PC-3 (cell line): ENCODE measurements around the gene CLEC17A. TPM values are rescaled to one million over a fixed set of nuclear protein-coding genes. Genes with fewer than 3 reads are reported as not detected.

ENCODE experiments used
- ATAC-seq: fragments of 200-7000 bp; cut with Tn5 transposase; 2 replicates; pipeline ENCODE4 v1.9.1; 2020; ENCODE audit warnings: mild to moderate bottlenecking, moderate library complexity
- BruUV-seq: library from RNA; stranded (reverse); fragments of 400-500 nt; replicated peaks from 2 replicates; lab custom pipeline; 2021; lab: Mats Ljungman, UMichigan
- CTCF ChIA-PET: fragments of 300-600 bp; sonication (Branson Sonifier 250); formaldehyde crosslinking; loops from one replicate; lab custom pipeline; 2022; ENCODE audit warnings: antibody characterized with exemption; lab: Charles Lee
- POLR2A ChIA-PET: fragments of 300-600 bp; sonication (Branson Sonifier 250); formaldehyde crosslinking; loops from one replicate; lab custom pipeline; 2022; ENCODE audit warnings: antibody characterized with exemption; ENCODE audit not compliant: unreplicated experiment; lab: Charles Lee
- DNase-seq: peaks from one replicate; pipeline ENCODE4 v3.0.0-alpha.2; 2015
- H2AFZ ChIP-seq: fragments of 300-600 bp; sonication (generic); 2 replicates; pipeline ENCODE4 v1.6.0; 2016; ENCODE audit warnings: antibody characterized with exemption, low read length
- H3F3A ChIP-seq: fragments of 300-600 bp; sonication (generic); one replicate; pipeline ENCODE4 v1.6.0; 2017; ENCODE audit warnings: antibody characterized with exemption, low read length, control low read depth, mild to moderate bottlenecking; ENCODE audit not compliant: unreplicated experiment
- H3K27ac ChIP-seq: fragments of 300-600 bp; sonication (generic); 2 replicates; pipeline ENCODE4 v1.5.1; 2016; ENCODE audit warnings: mild to moderate bottlenecking, low read length
- H3K27me3 ChIP-seq: fragments of 300-600 bp; sonication (generic); 2 replicates; pipeline ENCODE4 v1.6.1; 2016; ENCODE audit warnings: low read length, mixed read lengths
- H3K36me3 ChIP-seq: fragments of 300-600 bp; sonication (generic); 2 replicates; pipeline ENCODE4 v1.6.1; 2016; ENCODE audit warnings: low read depth, mixed run types, low read length, mixed read lengths
- H3K4me1 ChIP-seq: fragments of 300-600 bp; sonication (generic); 2 replicates; pipeline ENCODE4 v1.5.1; 2016; ENCODE audit warnings: low read length; ENCODE audit not compliant: insufficient read depth
- H3K4me2 ChIP-seq: fragments of 300-600 bp; sonication (generic); 2 replicates; pipeline ENCODE4 v1.6.0; 2016; ENCODE audit warnings: low read length
- H3K4me3 ChIP-seq: fragments of 300-600 bp; sonication (generic); 2 replicates; pipeline ENCODE4 v1.5.1; 2016; ENCODE audit warnings: mild to moderate bottlenecking, low read length, mixed read lengths
- H3K79me2 ChIP-seq: fragments of 300-600 bp; sonication (generic); 2 replicates; pipeline ENCODE4 v1.6.1; 2017; ENCODE audit warnings: low read length, mixed read lengths
- H3K9ac ChIP-seq: fragments of 300-600 bp; sonication (generic); 2 replicates; pipeline ENCODE4 v1.6.0; 2016; ENCODE audit warnings: mild to moderate bottlenecking, low read length
- H3K9me2 ChIP-seq: fragments of 300-600 bp; sonication (generic); replicated peaks from 2 replicates; pipeline ENCODE4 v1.6.1; 2016; ENCODE audit warnings: mixed run types, low read length, mixed read lengths
- H3K9me3 ChIP-seq: fragments of 300-600 bp; sonication (generic); 2 replicates; pipeline ENCODE4 v1.6.1; 2016; ENCODE audit warnings: low read length, mixed read lengths
- H4K20me1 ChIP-seq: fragments of 300-600 bp; sonication (generic); 2 replicates; pipeline ENCODE4 v1.6.1; 2016; ENCODE audit warnings: low read length, mixed read lengths
- CTCF ChIP-seq: fragments of 300-600 bp; sonication (generic); conservative IDR thresholded peaks from 2 replicates; pipeline ENCODE4 v1.5.1; 2017; ENCODE audit warnings: antibody characterized with exemption, low read depth, mild to moderate bottlenecking, low read length
- EZH2 ChIP-seq: fragments of 300-600 bp; sonication (generic); IDR thresholded peaks from one replicate; pipeline ENCODE4 v1.6.1; 2017; ENCODE audit warnings: antibody characterized with exemption, mild to moderate bottlenecking, low read length; ENCODE audit not compliant: unreplicated experiment
- EZH2phosphoT487 ChIP-seq: fragments of 300-600 bp; sonication (generic); IDR thresholded peaks from 2 replicates; pipeline ENCODE4 v1.6.1; 2018; ENCODE audit warnings: mild to moderate bottlenecking, antibody characterized with exemption, low read length, borderline replicate concordance
- intact Hi-C: fragments of 100-400 bp; cut with micrococcal nuclease; formaldehyde crosslinking; loops from 2 replicates; pipeline ENCODE4 v1.9.0; 2023
- total RNA-seq: library from RNA; depleted of rRNA; stranded (reverse); fragments of >200 nt; gene quantifications from 2 replicates; pipeline ENCODE4 v1.2.3, GENCODE V29; 2014

CLEC17A gene
- total RNA-seq, 1 experiment from 2014 or later, result not detected

DNA sequence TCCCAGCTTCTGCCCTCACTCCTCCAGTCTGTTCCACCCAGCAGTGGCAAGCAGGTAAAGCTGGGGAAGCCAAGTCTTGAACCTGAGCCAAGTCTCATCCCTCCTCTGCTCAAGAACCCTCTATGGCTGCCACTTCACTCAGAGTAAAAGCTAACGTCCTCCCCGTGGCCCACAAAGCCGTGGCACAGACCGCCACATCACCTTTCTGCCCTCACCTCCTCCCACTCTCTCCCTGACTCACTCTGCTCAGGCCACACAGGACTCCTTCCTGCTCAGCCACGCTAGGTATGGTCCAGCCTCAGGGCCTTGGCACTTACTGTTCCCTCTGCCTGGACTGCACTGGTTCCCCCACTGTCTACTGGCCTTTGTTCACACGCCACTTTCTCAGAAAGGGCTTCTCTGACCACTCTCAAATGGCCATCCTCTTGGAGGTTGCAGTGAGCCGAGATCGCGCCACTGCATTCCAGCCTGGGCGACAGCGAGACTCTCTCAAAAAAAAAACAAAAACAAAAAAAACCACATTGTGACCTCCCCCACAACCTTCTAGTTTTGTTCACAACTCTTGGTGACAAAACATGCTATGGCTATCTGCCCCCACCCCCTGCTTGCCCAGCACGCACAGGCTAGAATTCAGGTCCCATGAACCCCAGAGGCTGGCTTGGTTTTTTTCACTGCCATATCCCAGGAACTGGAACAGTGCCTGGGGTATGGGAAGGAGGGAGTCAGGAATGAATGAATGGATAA, 26.8 kb upstream of the CLEC17A start:
- 0 out of 2 replicates have a peak overlapping the region, but pooled peaks have one; percentile 13 for H2AFZ ChIP-seq
- POLR2A ChIA-PET, result interaction anchor here (1.0 kb wide), 1 partner anchor 38 kb away, joined by 5 read pairs; the partner anchor contains the start of gene DNAJB1

GRCh38 chr19:14556662-14557188, 26.2 kb upstream of the CLEC17A start:
- H3F3A ChIP-seq, result no peaks in the 10 kb centered on the region
- ATAC-seq (peak; percentile 88), DNase-seq (peak; percentile 89)
- H3K9me2 ChIP-seq, result no peaks in the 10 kb centered on the region
- no TSS peak for BruUV-seq
- H3K79me2 ChIP-seq, result peaks cover 84% of the 10 kb centered on the region
- H3K4me3 ChIP-seq, result 0 out of 2 replicates have a peak overlapping the region, but pooled peaks have one; percentile 41
- no peaks in the 10 kb centered on the region for H4K20me1 ChIP-seq
- CTCF ChIA-PET, result interaction anchor here (0.6 to 1.2 kb wide), 3 partner anchors 8 to 131 kb away, joined by 3 read pairs; partner anchors contain the start of gene NDUFB7
- no peaks in the 10 kb centered on the region for H3K4me1 ChIP-seq
- peak overlapping the region; percentile 75 for H3K4me2 ChIP-seq
- POLR2A ChIA-PET, result interaction anchor here (0.6 to 1.0 kb wide), 2 partner anchors 13 to 38 kb away, joined by 3 to 5 read pairs; partner anchors contain the start of gene DNAJB1
- intact Hi-C loops, result no loop called here
- H3K36me3 ChIP-seq, result no peaks in the 10 kb centered on the region; the same call in 1 of the 2 replicates
- no peaks in the 10 kb centered on the region for H3K27me3 ChIP-seq
- H3K9me3 ChIP-seq, result no peaks in the 10 kb centered on the region
- H3K27ac ChIP-seq, result 0 out of 2 replicates have a peak overlapping the region, but pooled peaks have one; percentile 3
- peak overlapping the region; percentile 13; the same call in 1 of the 2 replicates for H2AFZ ChIP-seq
- TF ChIP-seq EZH2phosphoT487 (no peak), CTCF (peak; percentile 98), EZH2 (no peak)
- no peak overlapping the region for H3K9ac ChIP-seq

More for the DNA sequence above, 26.8 kb upstream of the CLEC17A start:
- Histone ChIP-seq H3K36me3 (no peaks in the 10 kb centered on the region; the same call in 1 of the 2 replicates), H3K4me1 (0 out of 2 replicates have a peak, but pooled peaks cover 1% of the 10 kb centered on the region), H4K20me1 (no peaks in the 10 kb centered on the region), H3K4me2 (peak overlapping the region; percentile 75), H3K27ac (0 out of 2 replicates have a peak overlapping the region, but pooled peaks have one; percentile 3), H3K79me2 (peaks cover 83% of the 10 kb centered on the region), H3K9ac (no peak overlapping the region), H3K4me3 (no peak overlapping the region), H3K9me3 (no peaks in the 10 kb centered on the region), H3F3A (no peaks in the 10 kb centered on the region), H3K9me2 (no peaks in the 10 kb centered on the region), H3K27me3 (no peaks in the 10 kb centered on the region)
- no TSS peak for BruUV-seq
- TF ChIP-seq EZH2phosphoT487, result no peak
- TF ChIP-seq EZH2, result no peak
- TF ChIP-seq CTCF, result no peak
- intact Hi-C loops, result no loop called here
- CTCF ChIA-PET, result interaction anchor here (0.6 to 1.2 kb wide), 3 partner anchors 16 to 132 kb away, joined by 3 to 4 read pairs (median 3); partner anchors contain the start of genes DNAJB1 and NDUFB7
- ATAC-seq (peak; percentile 61), DNase-seq (peak; percentile 53)
